Measurements from ENCODE around the gene BANF1.
A peak's percentile ranks its signal among the peaks of the same experiment; 100 is the strongest.

BANF1 gene

DNA sequence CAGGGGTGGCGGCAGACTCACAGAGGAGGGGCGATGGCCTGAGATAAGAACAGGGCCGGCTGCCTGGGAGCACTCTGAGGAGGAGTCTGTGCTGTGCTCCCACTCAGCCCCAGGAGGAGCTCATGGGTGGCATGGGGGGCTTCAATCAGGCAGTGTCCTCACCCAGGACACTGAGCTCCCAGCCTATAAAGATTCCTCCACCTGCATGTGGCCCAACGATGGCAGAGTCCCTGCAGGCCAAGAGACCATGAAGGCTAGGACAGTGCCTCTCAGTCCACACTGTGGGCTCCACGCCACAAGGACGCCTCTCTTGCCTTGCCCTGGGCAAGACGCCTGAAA, 11.4 kb downstream of the BANF1 start:
- Histone ChIP-seq H3K4me3 (ENCODE audit: low read length) (no peak overlapping the region), H3K36me3 (replicated peaks; ENCODE audit: low read depth, low read length) (no peaks in the 10 kb centered on the region), H3K9ac (ENCODE audit: low read length) (no peak overlapping the region), H3K27me3 (ENCODE audit: low read depth, low read length) (no peaks in the 10 kb centered on the region), H3K79me2 (ENCODE audit: low read length) (no peaks in the 10 kb centered on the region), H3K27ac (ENCODE audit: low read length) (no peak overlapping the region), H2AFZ (ENCODE audit: low read depth, low read length) (no peak overlapping the region), H3K4me2 (ENCODE audit: low read length) (no peak overlapping the region), H3K9me3 (ENCODE audit: insufficient read depth, low read length) (no peaks in the 10 kb centered on the region), H3K4me1 (ENCODE audit: low read length) (no peaks in the 10 kb centered on the region), H4K20me1 (ENCODE audit: insufficient read depth, low read length) (no peaks in the 10 kb centered on the region)
- no peak for TF ChIP-seq EZH2phosphoT487 (IDR thresholded peaks at IDR 0.05; ENCODE audit: low read depth)
- TF ChIP-seq, protein P1, sequence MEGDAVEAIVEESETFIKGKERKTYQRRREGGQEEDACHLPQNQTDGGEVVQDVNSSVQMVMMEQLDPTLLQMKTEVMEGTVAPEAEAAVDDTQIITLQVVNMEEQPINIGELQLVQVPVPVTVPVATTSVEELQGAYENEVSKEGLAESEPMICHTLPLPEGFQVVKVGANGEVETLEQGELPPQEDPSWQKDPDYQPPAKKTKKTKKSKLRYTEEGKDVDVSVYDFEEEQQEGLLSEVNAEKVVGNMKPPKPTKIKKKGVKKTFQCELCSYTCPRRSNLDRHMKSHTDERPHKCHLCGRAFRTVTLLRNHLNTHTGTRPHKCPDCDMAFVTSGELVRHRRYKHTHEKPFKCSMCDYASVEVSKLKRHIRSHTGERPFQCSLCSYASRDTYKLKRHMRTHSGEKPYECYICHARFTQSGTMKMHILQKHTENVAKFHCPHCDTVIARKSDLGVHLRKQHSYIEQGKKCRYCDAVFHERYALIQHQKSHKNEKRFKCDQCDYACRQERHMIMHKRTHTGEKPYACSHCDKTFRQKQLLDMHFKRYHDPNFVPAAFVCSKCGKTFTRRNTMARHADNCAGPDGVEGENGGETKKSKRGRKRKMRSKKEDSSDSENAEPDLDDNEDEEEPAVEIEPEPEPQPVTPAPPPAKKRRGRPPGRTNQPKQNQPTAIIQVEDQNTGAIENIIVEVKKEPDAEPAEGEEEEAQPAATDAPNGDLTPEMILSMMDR (IDR thresholded peaks at IDR 0.05; ENCODE audit: low read depth, low read length): no peak

DNA sequence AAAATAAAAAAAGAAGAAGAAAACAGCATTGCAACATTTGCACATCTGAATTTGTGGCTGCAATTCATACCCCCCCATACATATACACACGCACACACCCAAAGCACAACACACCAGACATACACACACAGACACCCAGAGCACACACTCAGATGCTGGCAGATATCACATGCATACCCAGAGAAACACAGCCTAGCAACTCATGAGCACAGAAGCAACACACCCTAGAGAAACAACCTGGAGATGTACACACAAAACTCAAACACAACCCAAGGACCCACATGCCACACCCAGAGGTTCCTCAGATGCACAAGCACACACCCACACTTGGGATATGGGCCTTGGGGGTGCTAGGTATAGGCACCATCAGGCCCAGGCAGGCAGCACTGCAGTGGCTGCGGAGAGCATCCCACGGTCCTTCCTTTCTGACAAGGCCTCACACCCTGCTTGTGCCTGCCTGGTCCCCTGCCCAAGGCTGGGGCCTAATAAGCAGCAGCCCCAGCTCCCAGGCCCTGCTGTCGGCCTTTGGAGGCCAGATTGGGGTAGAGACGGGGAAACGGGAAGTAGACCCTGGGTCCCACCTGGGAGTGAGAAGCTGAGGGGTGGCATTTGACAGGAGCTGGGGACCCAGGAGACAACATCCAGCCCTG, 12.6 kb downstream of the BANF1 start:
- H3K27ac ChIP-seq (ENCODE audit: low read length): no peak overlapping the region
- no peaks in the 10 kb centered on the region for H3K9me3 ChIP-seq (ENCODE audit: insufficient read depth, low read length)
- H3K4me3 ChIP-seq (ENCODE audit: low read length): no peak overlapping the region
- H3K4me1 ChIP-seq (ENCODE audit: low read length): no peaks in the 10 kb centered on the region
- no peak overlapping the region for H3K4me2 ChIP-seq (ENCODE audit: low read length)
- no peak overlapping the region for H3K9ac ChIP-seq (ENCODE audit: low read length)
- no peaks in the 10 kb centered on the region for H3K36me3 ChIP-seq (replicated peaks; ENCODE audit: low read depth, low read length)
- H3K27me3 ChIP-seq (ENCODE audit: low read depth, low read length): no peaks in the 10 kb centered on the region
- no peaks in the 10 kb centered on the region for H3K79me2 ChIP-seq (ENCODE audit: low read length)
- peak overlapping the region; percentile 30; the same call in 1 of the 2 replicates for H2AFZ ChIP-seq (ENCODE audit: low read depth, low read length)
- no peak for TF ChIP-seq EZH2phosphoT487 (IDR thresholded peaks at IDR 0.05; ENCODE audit: low read depth)
- TF ChIP-seq, protein P1 (IDR thresholded peaks at IDR 0.05; ENCODE audit: low read depth, low read length): no peak
- no peaks in the 10 kb centered on the region for H4K20me1 ChIP-seq (ENCODE audit: insufficient read depth, low read length)

DNA sequence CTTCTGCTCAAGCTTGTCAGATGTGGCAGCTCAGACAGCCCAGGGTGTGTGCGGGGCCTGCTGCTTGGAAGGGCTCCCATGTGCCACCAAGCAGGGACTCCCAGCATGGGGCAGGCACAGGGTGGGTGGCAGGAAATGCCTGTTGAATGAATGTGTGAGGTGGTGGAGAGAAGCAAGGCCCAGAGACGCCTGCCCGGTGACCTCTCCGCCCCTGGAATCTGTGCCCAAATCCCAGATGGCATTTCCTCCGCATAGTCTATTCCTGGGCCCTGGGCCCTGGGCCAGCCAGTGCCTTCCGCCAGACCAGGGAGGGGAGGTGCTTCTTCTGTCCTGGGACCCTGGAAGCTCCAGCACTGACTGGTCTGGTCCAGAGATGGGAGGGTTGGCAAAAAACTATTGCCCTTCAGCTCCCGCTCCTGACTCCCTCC, 13.2 kb downstream of the BANF1 start:
- peak overlapping the region; percentile 30; the same call in 1 of the 2 replicates for H2AFZ ChIP-seq (ENCODE audit: low read depth, low read length)
- TF ChIP-seq, protein P1 (IDR thresholded peaks at IDR 0.05; ENCODE audit: low read depth, low read length): no peak
- TF ChIP-seq EZH2phosphoT487 (IDR thresholded peaks at IDR 0.05; ENCODE audit: low read depth): no peak
- no peak overlapping the region for H3K9ac ChIP-seq (ENCODE audit: low read length)
- no peaks in the 10 kb centered on the region for H4K20me1 ChIP-seq (ENCODE audit: insufficient read depth, low read length)
- H3K4me3 ChIP-seq (ENCODE audit: low read length): no peak overlapping the region
- H3K4me1 ChIP-seq (ENCODE audit: low read length): no peaks in the 10 kb centered on the region
- no peak overlapping the region for H3K4me2 ChIP-seq (ENCODE audit: low read length)
- H3K27ac ChIP-seq (ENCODE audit: low read length): no peak overlapping the region
- H3K36me3 ChIP-seq (replicated peaks; ENCODE audit: low read depth, low read length): no peaks in the 10 kb centered on the region
- H3K27me3 ChIP-seq (ENCODE audit: low read depth, low read length): no peaks in the 10 kb centered on the region
- H3K9me3 ChIP-seq (ENCODE audit: insufficient read depth, low read length): no peaks in the 10 kb centered on the region
- no peaks in the 10 kb centered on the region for H3K79me2 ChIP-seq (ENCODE audit: low read length)

DNA sequence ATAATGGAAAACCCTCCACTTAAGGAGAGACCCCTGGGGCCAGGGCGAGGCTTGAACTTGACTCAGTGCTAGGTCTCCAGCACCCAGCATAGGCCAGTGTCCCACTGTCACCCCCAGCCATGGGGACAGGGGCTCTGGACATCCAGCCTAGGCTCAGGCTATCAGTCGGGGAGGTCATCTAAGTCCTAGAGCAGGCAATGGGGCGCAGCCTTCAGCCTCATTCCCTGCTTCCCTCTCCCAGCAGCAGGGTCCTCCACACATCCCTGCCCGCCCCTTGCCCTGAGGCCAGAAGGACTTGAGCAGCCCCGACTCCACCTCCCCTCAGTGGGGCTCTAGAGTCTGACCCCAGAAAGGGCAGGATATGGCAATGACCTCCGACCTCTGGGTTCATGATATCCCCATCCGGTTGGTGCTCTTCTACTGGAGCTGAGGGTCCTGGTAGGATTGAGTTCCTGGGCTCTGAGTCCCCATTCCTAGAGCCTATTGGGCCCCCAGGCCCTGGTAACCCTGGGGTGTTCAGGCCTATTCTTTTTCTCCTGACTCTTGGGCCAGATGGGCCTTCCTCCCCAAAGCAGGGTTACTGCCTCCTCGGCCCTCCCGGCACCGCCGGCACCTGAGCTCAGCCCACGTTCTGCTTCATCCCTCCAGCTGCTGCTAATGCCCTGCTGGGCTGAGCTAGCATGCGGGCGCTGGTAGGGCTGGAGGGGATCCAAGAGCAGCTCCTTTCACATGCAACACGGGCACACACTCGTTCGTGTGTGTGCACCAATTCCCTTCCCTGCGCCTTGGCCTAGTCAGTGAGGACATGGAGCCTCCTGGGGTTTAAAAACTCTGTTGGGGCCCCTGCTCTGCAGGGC, 13.9 kb downstream of the BANF1 start:
- Histone ChIP-seq H2AFZ (ENCODE audit: low read depth, low read length) (no peak overlapping the region), H3K4me2 (ENCODE audit: low read length) (no peak overlapping the region), H3K4me1 (ENCODE audit: low read length) (no peaks in the 10 kb centered on the region), H3K36me3 (replicated peaks; ENCODE audit: low read depth, low read length) (no peaks in the 10 kb centered on the region), H3K4me3 (ENCODE audit: low read length) (no peak overlapping the region), H3K79me2 (ENCODE audit: low read length) (no peaks in the 10 kb centered on the region), H3K27me3 (ENCODE audit: low read depth, low read length) (no peaks in the 10 kb centered on the region), H3K9ac (ENCODE audit: low read length) (no peak overlapping the region), H3K27ac (ENCODE audit: low read length) (no peak overlapping the region), H4K20me1 (ENCODE audit: insufficient read depth, low read length) (no peaks in the 10 kb centered on the region), H3K9me3 (ENCODE audit: insufficient read depth, low read length) (no peaks in the 10 kb centered on the region)
- TF ChIP-seq, protein P1 (IDR thresholded peaks at IDR 0.05; ENCODE audit: low read depth, low read length): no peak
- TF ChIP-seq EZH2phosphoT487 (IDR thresholded peaks at IDR 0.05; ENCODE audit: low read depth): no peak
